Prostate gland (tissue), 2 donors: ENCODE data around the gene HAPSTR1.

ENCODE experiments used
- CTCF ChIP-seq, 4 experiments: fragments of 200-600 bp in 2 of 4; fragments of 450-650 bp in 2 of 4; sonication (generic) in 2 of 4; IDR thresholded peaks; 1 replicate in 3 of 4; 2 replicates in 1 of 4; pipeline ENCODE4 v1.5.1; 2016 to 2019; ENCODE audit warnings: antibody characterized with exemption in 4 of 4, mild to moderate bottlenecking in 2 of 4, moderate library complexity in 2 of 4
- POLR2A ChIP-seq: fragments of 450-650 bp; IDR thresholded peaks from one replicate; pipeline ENCODE4 v1.6.1; 2016; ENCODE audit warnings: antibody characterized with exemption, mild to moderate bottlenecking

GRCh38 chr16:9071377-9071776 is 20.1 kb upstream of the HAPSTR1 start:
- TF ChIP-seq CTCF (IDR thresholded peaks at IDR 0.05): no peak
- TF ChIP-seq POLR2A: no peak
